A673 (cell line): ENCODE measurements around the gene PRM2. TPM values are rescaled to one million over a fixed set of nuclear protein-coding genes. Genes with fewer than 3 reads are reported as not detected.

Experiments
- BruUV-seq: library from RNA; stranded (reverse); fragments of 400-500 nt; replicated peaks from 2 replicates; lab custom pipeline; 2021; lab: Mats Ljungman, UMichigan
- CTCF ChIA-PET: fragments of 300-600 bp; sonication (Branson Sonifier 250); formaldehyde crosslinking; loops from one replicate; lab custom pipeline; 2022; ENCODE audit warnings: antibody characterized with exemption; lab: Charles Lee
- POLR2A ChIA-PET: fragments of 300-600 bp; sonication (Branson Sonifier 250); formaldehyde crosslinking; loops from one replicate; lab custom pipeline; 2022; ENCODE audit warnings: antibody characterized with exemption; ENCODE audit not compliant: low non-redundant PET; lab: Charles Lee
- DNase-seq: peaks from one replicate; pipeline ENCODE4 v3.0.0-alpha.2; 2015; ENCODE audit warnings: low spot score
- H3K27ac ChIP-seq: fragments of 200-600 bp; sonication (generic); 2 replicates; pipeline ENCODE4 v1.5.1; 2016; ENCODE audit warnings: mixed run types, low read depth, mild to moderate bottlenecking, mixed read lengths, antibody characterized with exemption, low read length; ENCODE audit not compliant: poor library complexity, severe bottlenecking
- H3K27me3 ChIP-seq: fragments of 200-600 bp; sonication (generic); replicated peaks from 2 replicates; pipeline ENCODE4 v1.6.1; 2017; ENCODE audit warnings: mixed run types, low read depth, mild to moderate bottlenecking, mixed read lengths, antibody characterized with exemption, low read length; ENCODE audit not compliant: insufficient read depth, poor library complexity
- H3K36me3 ChIP-seq: fragments of 200-600 bp; sonication (generic); 2 replicates; pipeline ENCODE4 v1.6.1; 2016; ENCODE audit warnings: mixed run types, mild to moderate bottlenecking, mixed read lengths, antibody characterized with exemption, low read length; ENCODE audit not compliant: insufficient read depth, poor library complexity, severe bottlenecking
- H3K4me1 ChIP-seq: fragments of 200-600 bp; sonication (generic); 2 replicates; pipeline ENCODE4 v1.6.1; 2017; ENCODE audit warnings: mixed run types, mild to moderate bottlenecking, mixed read lengths, antibody characterized with exemption, low read length; ENCODE audit not compliant: insufficient read depth, poor library complexity, severe bottlenecking
- H3K4me3 ChIP-seq: fragments of 200-600 bp; sonication (generic); 2 replicates; pipeline ENCODE4 v1.5.1; 2016; ENCODE audit warnings: low read depth, mixed run types, mild to moderate bottlenecking, mixed read lengths, low read length; ENCODE audit not compliant: poor library complexity, severe bottlenecking
- H3K9me3 ChIP-seq: fragments of 200-600 bp; sonication (generic); 2 replicates; pipeline ENCODE4 v1.6.1; 2016; ENCODE audit warnings: mixed run types, low read depth, mild to moderate bottlenecking, mixed read lengths, antibody characterized with exemption, low read length; ENCODE audit not compliant: poor library complexity, severe bottlenecking
- CTCF ChIP-seq: fragments of 300-800, 200-600 bp; sonication (generic); conservative IDR thresholded peaks from 2 replicates; pipeline ENCODE4 v1.5.1; 2017; ENCODE audit warnings: low read depth, mild to moderate bottlenecking, antibody characterized with exemption, low read length, moderate library complexity, mixed read lengths
- EZH2 ChIP-seq: fragments of 200-600 bp; sonication (generic); IDR thresholded peaks from 2 replicates; pipeline ENCODE4 v1.6.1; 2017; ENCODE audit warnings: borderline replicate concordance, low read depth, mild to moderate bottlenecking, mixed read lengths, antibody characterized with exemption, low read length; ENCODE audit not compliant: poor library complexity, severe bottlenecking
- intact Hi-C: fragments of 100-400 bp; cut with micrococcal nuclease; formaldehyde crosslinking; loops from one replicate; pipeline ENCODE4 v1.10.0; 2022; ENCODE audit not compliant: unreplicated experiment
- total RNA-seq: library from RNA; stranded (reverse); gene quantifications from 2 replicates; pipeline ENCODE4 v1.2.3, GENCODE V29; 2021

PRM2 gene
- total RNA-seq, 1 experiment from 2014 or later, result not detected

GRCh38 chr16:11273721-11274324 is 2.5 kb downstream of the PRM2 start:
- no peaks in the 10 kb centered on the region for H3K36me3 ChIP-seq
- TF ChIP-seq EZH2 (no peak), CTCF (no peak)
- H3K27me3 ChIP-seq, result no peaks in the 10 kb centered on the region
- intact Hi-C loops, result no loop called here
- ChIA-PET CTCF (no interaction called here), POLR2A (no interaction called here)
- no peak overlapping the region for H3K27ac ChIP-seq
- no peaks in the 10 kb centered on the region for H3K9me3 ChIP-seq
- no peak overlapping the region for H3K4me3 ChIP-seq
- no peaks in the 10 kb centered on the region for H3K4me1 ChIP-seq
- no peak for DNase-seq
- BruUV-seq, result no TSS peak

- TF ChIP-seq CTCF (no peak), EZH2 (no peak)
- no peak within 1 kb of the TSS for H3K4me3 ChIP-seq
- no peaks in the 10 kb centered on the region for H3K36me3 ChIP-seq
- no peaks in the 10 kb centered on the region for H3K27me3 ChIP-seq
- H3K4me1 ChIP-seq, result no peaks in the 10 kb centered on the region
- CTCF ChIA-PET, result no interaction called here
- no peak for DNase-seq
- H3K9me3 ChIP-seq, result no peaks in the 10 kb centered on the region
- BruUV-seq, result no TSS peak
- POLR2A ChIA-PET, result no interaction called here
- intact Hi-C loops, result no loop called here
- no peak within 1 kb of the TSS for H3K27ac ChIP-seq
Observed at GRCh38 chr16:11272921-11273720, 3.2 kb downstream of the PRM2 start, which contains the start of gene PRM3. PRM3 (minus strand) TSS chr16:11273629; CDS start chr16:11273595, 34 bp downstream.

GRCh38 chr16:11272484-11272883 is 3.8 kb downstream of the PRM2 start:
- ChIA-PET CTCF (no interaction called here), POLR2A (no interaction called here)
- H3K4me1 ChIP-seq, result no peaks in the 10 kb centered on the region
- H3K27me3 ChIP-seq, result no peaks in the 10 kb centered on the region
- intact Hi-C loops, result no loop called here
- H3K4me3 ChIP-seq, result no peak overlapping the region
- H3K9me3 ChIP-seq, result no peaks in the 10 kb centered on the region
- no peaks in the 10 kb centered on the region for H3K36me3 ChIP-seq
- TF ChIP-seq EZH2 (no peak), CTCF (no peak)
- no peak overlapping the region for H3K27ac ChIP-seq
- DNase-seq, result no peak
- no TSS peak for BruUV-seq
